OCI-LY3 (cell line): Measurements from ENCODE around the gene PRSS50.

Experiments used
- CTCF ChIP-seq: fragments of 200-600, 300-600 bp; sonication (generic); IDR thresholded peaks from 2 replicates; pipeline ENCODE4 v1.5.1; 2014; ENCODE audit warnings: antibody characterized with exemption, low read length, low read depth
- EZH2phosphoT487 ChIP-seq: fragments of 200-600 bp; shearing (Covaris generic); IDR thresholded peaks from 2 replicates; pipeline ENCODE4 v1.6.1; 2018; ENCODE audit warnings: antibody characterized with exemption, mixed run types, low read depth

GRCh38 chr3:46680298-46680826, 37.3 kb downstream of the PRSS50 start:
- TF ChIP-seq CTCF (no peak), EZH2phosphoT487 (no peak)
